Measurements from ENCODE around the gene HMX3. TPM values are rescaled to one million over a fixed set of nuclear protein-coding genes. Genes with fewer than 3 reads are reported as not detected.
A peak's percentile ranks its signal among the peaks of the same experiment; 100 is the strongest.

HMX3 gene
- total and polyA plus RNA-seq, 8 donors, result 0.07 to 0.53 (median 0.29) TPM; not detected in 5

DNA sequence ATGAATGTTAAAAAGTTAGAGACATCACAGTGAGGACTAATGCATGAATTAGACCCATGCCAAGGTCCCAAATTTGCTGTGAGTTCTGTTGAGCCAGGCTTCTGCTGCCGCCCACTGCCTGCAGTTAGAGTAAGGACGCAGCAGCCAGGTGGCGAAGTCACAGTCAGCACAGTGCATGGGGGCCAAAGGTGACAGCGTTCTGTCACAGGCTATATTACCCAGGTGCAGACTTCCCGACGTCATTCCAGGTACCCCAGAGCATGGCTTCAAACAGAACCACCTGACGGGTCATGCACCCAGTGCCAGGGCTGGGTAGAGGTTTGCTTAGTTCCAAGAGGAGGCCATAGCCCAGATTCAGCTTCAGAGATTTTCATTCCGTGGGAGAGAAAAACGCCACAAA lies 33.9 kb upstream of the HMX3 start:
- DNase-seq, result no peak
- FAIRE-seq, result no peak
- no peaks in the 10 kb centered on the region for H3K4me1 ChIP-seq
- 30% methylated on average over 9 of the region's 9 CpGs for WGBS, 2 donors
- H3K27ac ChIP-seq, result no peak overlapping the region
- no peaks in the 10 kb centered on the region for H3K36me3 ChIP-seq
- H3K27me3 ChIP-seq, result no peaks in the 10 kb centered on the region
- TF ChIP-seq CTCF (IDR thresholded peaks at IDR 0.05), result no peak
- H3K4me3 ChIP-seq, result no peak overlapping the region
- no peaks in the 10 kb centered on the region for H3K9me3 ChIP-seq
- intact Hi-C loops (cut with DNase I), result no loop called here
- ATAC-seq, result peak in 2 of 4 donors; percentile 18 to 44

DNA sequence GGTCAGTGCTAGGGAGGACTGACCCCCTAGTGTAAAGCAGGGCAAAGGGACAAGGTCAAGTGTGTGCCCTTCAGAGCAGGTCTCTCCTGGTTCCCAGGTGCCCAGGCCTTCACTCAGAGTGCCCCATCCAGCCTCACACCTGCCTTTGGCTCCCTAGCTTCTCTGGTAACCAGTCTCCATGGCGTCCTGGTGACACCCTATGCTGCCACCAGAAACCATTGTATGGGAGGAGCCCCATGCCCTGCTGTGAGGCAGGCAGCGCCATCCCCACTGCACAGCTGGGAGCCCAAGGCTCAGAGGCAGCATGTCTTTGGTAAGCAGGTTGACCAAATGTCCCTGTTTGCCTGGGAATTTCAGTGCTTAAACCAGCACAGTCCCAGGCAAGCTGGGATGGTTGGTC lies 33.1 kb upstream of the HMX3 start:
- H3K27me3 ChIP-seq, result no peaks in the 10 kb centered on the region
- no peak overlapping the region for H3K27ac ChIP-seq
- H3K4me3 ChIP-seq, result no peak overlapping the region
- intact Hi-C loops (cut with DNase I), result no loop called here
- WGBS, 2 donors, result 53 to 64% methylated on average over 2 of the region's 2 CpGs
- ATAC-seq, result no peak
- H3K9me3 ChIP-seq, result no peaks in the 10 kb centered on the region
- no peak for DNase-seq
- H3K4me1 ChIP-seq, result no peaks in the 10 kb centered on the region
- H3K36me3 ChIP-seq, result no peaks in the 10 kb centered on the region
- no peak for FAIRE-seq
- TF ChIP-seq CTCF (IDR thresholded peaks at IDR 0.05), result no peak

DNA sequence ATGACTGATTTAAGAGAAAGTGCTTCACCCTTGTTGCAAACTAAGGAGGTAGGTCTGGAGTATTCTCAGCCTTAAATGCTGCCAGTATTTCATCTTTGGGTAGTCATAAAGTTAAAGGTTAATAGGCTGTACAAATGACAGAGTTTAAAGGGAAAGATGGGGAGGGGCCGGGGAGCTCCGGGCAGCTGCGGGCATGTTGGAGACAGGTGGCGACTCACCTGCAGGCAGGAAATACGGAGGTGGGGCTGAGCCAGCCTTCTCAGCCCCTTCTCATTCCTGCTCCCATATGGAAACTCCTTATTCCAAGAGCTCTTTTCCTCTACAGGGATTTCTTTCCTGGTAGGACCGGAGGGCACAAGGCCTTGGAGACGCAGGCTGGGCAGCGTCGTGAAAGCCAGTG lies 31.8 kb upstream of the HMX3 start:
- H3K27me3 ChIP-seq, result no peaks in the 10 kb centered on the region
- no peaks in the 10 kb centered on the region for H3K9me3 ChIP-seq
- DNase-seq (no peak), FAIRE-seq (no peak), ATAC-seq (no peak)
- no peak overlapping the region for H3K27ac ChIP-seq
- intact Hi-C loops (cut with DNase I), result no loop called here
- WGBS, 2 donors, result 45 to 55% methylated on average over 9 of the region's 9 CpGs
- H3K4me1 ChIP-seq, result no peaks in the 10 kb centered on the region
- TF ChIP-seq CTCF (IDR thresholded peaks at IDR 0.05), result no peak
- H3K36me3 ChIP-seq, result no peaks in the 10 kb centered on the region
- H3K4me3 ChIP-seq, result no peak overlapping the region

GRCh38 chr10:123109466-123109865 lies 26.3 kb upstream of the HMX3 start:
- no peak overlapping the region for H3K27ac ChIP-seq
- no peaks in the 10 kb centered on the region for H3K36me3 ChIP-seq
- FAIRE-seq (no peak), ATAC-seq (no peak), DNase-seq (no peak)
- intact Hi-C loops (cut with DNase I), result no loop called here
- no peaks in the 10 kb centered on the region for H3K27me3 ChIP-seq
- 60 to 65% methylated on average over 7 of the region's 7 CpGs for WGBS, 2 donors
- H3K4me3 ChIP-seq, result no peak overlapping the region
- H3K4me1 ChIP-seq, result no peaks in the 10 kb centered on the region
- TF ChIP-seq CTCF (IDR thresholded peaks at IDR 0.05), result no peak
- H3K9me3 ChIP-seq, result no peaks in the 10 kb centered on the region

- no peak for ATAC-seq
- DNase-seq, result no peak
- WGBS, 2 donors, result 24 to 27% methylated on average over 26 of the region's 26 CpGs
Measured at GRCh38 chr10:123117644-123118417, 17.9 kb upstream of the HMX3 start.

More at GRCh38 chr10:123117644-123118417, 17.9 kb upstream of the HMX3 start:
- Histone ChIP-seq H3K4me3 (no peak overlapping the region), H3K27ac (no peak overlapping the region), H3K27me3 (peaks cover 0 to 12% (median 5%) of the 10 kb centered on the region in 4 donors), H3K9me3 (no peaks in the 10 kb centered on the region), H3K4me1 (no peaks in the 10 kb centered on the region), H3K36me3 (no peaks in the 10 kb centered on the region)
- FAIRE-seq, result no peak
- no peak for TF ChIP-seq CTCF (IDR thresholded peaks at IDR 0.05)
- intact Hi-C loops (cut with DNase I), result no loop called here
